HCT116 (cell line): ENCODE measurements around the gene BMERB1.

Experiments used
- CEBPB ChIP-seq: IDR thresholded peaks from 2 replicates; pipeline ENCODE4 v1.6.1; 2012; ENCODE audit warnings: low read depth
- CTCF ChIP-seq, 3 experiments: fragments of 200-600 bp in 1 of 3; sonication (generic) in 1 of 3; IDR thresholded peaks in 2 of 3; conservative IDR thresholded peaks in 1 of 3; 2 replicates each; pipeline ENCODE4 v1.5.1; 2012 to 2017; ENCODE audit warnings: low read depth in 2 of 3, low read length in 2 of 3, antibody characterized with exemption in 1 of 3, borderline replicate concordance in 1 of 3, control low read depth in 1 of 3, mild to moderate bottlenecking in 1 of 3, mixed read lengths in 1 of 3, mixed run types in 1 of 3, moderate library complexity in 1 of 3; ENCODE audit not compliant: insufficient read depth in 1 of 3
- EGR1 ChIP-seq: IDR thresholded peaks from 2 replicates; pipeline ENCODE4 v1.6.1; 2012; ENCODE audit warnings: low read depth
- ELF1 ChIP-seq: IDR thresholded peaks from 2 replicates; pipeline ENCODE4 v1.6.1; 2012; ENCODE audit warnings: low read depth, borderline replicate concordance
- EZH2 ChIP-seq: fragments of 200-600 bp; sonication (generic); IDR thresholded peaks from 2 replicates; pipeline ENCODE4 v1.6.1; 2017; ENCODE audit warnings: antibody characterized with exemption, mixed run types
- FOSL1 ChIP-seq: IDR thresholded peaks from 2 replicates; pipeline ENCODE4 v1.6.1; 2012; ENCODE audit warnings: low read depth
- JUND ChIP-seq: IDR thresholded peaks from 2 replicates; pipeline ENCODE4 v1.6.1; 2012
- MAX ChIP-seq: IDR thresholded peaks from 2 replicates; pipeline ENCODE4 v1.6.1; 2012
- POLR2A ChIP-seq: IDR thresholded peaks from 2 replicates; pipeline ENCODE4 v1.7.0; 2011; ENCODE audit warnings: borderline replicate concordance; ENCODE audit not compliant: insufficient read depth, insufficient read length; ENCODE audit errors: extremely low read depth
- POLR2AphosphoS5 ChIP-seq: IDR thresholded peaks from 2 replicates; pipeline ENCODE4 v1.6.1; 2011; ENCODE audit warnings: mild to moderate bottlenecking, low read depth, low read length, moderate library complexity
- REST ChIP-seq: IDR thresholded peaks from 2 replicates; pipeline ENCODE4 v1.6.1; 2012; ENCODE audit warnings: low read depth
- SIN3A ChIP-seq: IDR thresholded peaks from 2 replicates; pipeline ENCODE4 v1.6.1; 2012; ENCODE audit warnings: low read depth
- SRF ChIP-seq: IDR thresholded peaks from 2 replicates; pipeline ENCODE4 v1.6.1; 2012; ENCODE audit warnings: low read depth

GRCh38 chr16:15466886-15467781 is 32.7 kb downstream of the BMERB1 start:
- TF ChIP-seq POLR2A: no peak
- peak in 2 of 3 experiments; percentile 56 to 65; a peak in 3 of 6 replicates for TF ChIP-seq CTCF (IDR thresholded peaks at IDR 0.05 in 2 of 3, conservative IDR thresholded peaks at IDR 0.05 in 1 of 3; ENCODE audit: borderline replicate concordance in 1 of 3, insufficient read depth in 1 of 3, low read depth in 2 of 3, low read length in 2 of 3)
- no peak for TF ChIP-seq MAX
- TF ChIP-seq FOSL1: no peak
- no peak for TF ChIP-seq EZH2
- TF ChIP-seq REST: no peak
- no peak for TF ChIP-seq SRF
- no peak for TF ChIP-seq SIN3A
- TF ChIP-seq EGR1: no peak
- TF ChIP-seq JUND: no peak
- no peak for TF ChIP-seq ELF1
- no peak for TF ChIP-seq POLR2AphosphoS5
- TF ChIP-seq CEBPB: no peak
